IPS-18c (cell line): ENCODE results near the gene CAV3.

Source experiments
- H3K4me3 ChIP-seq: 2 replicates; pipeline ENCODE4 v1.7.0; 2013; ENCODE audit warnings: low read depth, mild to moderate bottlenecking, low read length, moderate library complexity; ENCODE audit not compliant: insufficient read depth
- H3K9me3 ChIP-seq: one replicate; pipeline ENCODE4 v1.6.1; 2013; ENCODE audit warnings: mild to moderate bottlenecking, low read length, moderate library complexity; ENCODE audit not compliant: control insufficient read depth, insufficient read depth

Gene CAV3

GRCh38 chr3:8773941-8774542, 40.4 kb downstream of the CAV3 start:
- no peak overlapping the region for H3K4me3 ChIP-seq
- no peaks in the 10 kb centered on the region for H3K9me3 ChIP-seq

- no peak overlapping the region for H3K4me3 ChIP-seq
- no peaks in the 10 kb centered on the region for H3K9me3 ChIP-seq
These were observed 41.6 kb downstream of the CAV3 start for GRCh38 chr3:8775181-8775580.

GRCh38 chr3:8775602-8776001, 42.0 kb downstream of the CAV3 start:
- H3K4me3 ChIP-seq: no peak overlapping the region
- H3K9me3 ChIP-seq: no peaks in the 10 kb centered on the region

GRCh38 chr3:8776406-8776805, 42.8 kb downstream of the CAV3 start:
- H3K9me3 ChIP-seq: no peaks in the 10 kb centered on the region

GRCh38 chr3:8777201-8777977, 43.8 kb downstream of the CAV3 start:
- H3K9me3 ChIP-seq: no peaks in the 10 kb centered on the region
- H3K4me3 ChIP-seq: no peak overlapping the region

More at GRCh38 chr3:8776406-8776805, 42.8 kb downstream of the CAV3 start:
- H3K4me3 ChIP-seq: no peak overlapping the region

GRCh38 chr3:8777978-8778267, 44.3 kb downstream of the CAV3 start:
- Histone ChIP-seq H3K9me3 (no peaks in the 10 kb centered on the region), H3K4me3 (no peak overlapping the region)

GRCh38 chr3:8778475-8778874, 44.9 kb downstream of the CAV3 start:
- Histone ChIP-seq H3K4me3 (no peak overlapping the region), H3K9me3 (no peaks in the 10 kb centered on the region)

GRCh38 chr3:8780279-8780678, 46.7 kb downstream of the CAV3 start:
- Histone ChIP-seq H3K4me3 (no peak overlapping the region), H3K9me3 (no peaks in the 10 kb centered on the region)

GRCh38 chr3:8784676-8785435, 51.3 kb downstream of the CAV3 start:
- Histone ChIP-seq H3K4me3 (no peak overlapping the region), H3K9me3 (no peaks in the 10 kb centered on the region)

GRCh38 chr3:8790529-8790928, 56.9 kb downstream of the CAV3 start:
- Histone ChIP-seq H3K4me3 (no peak overlapping the region), H3K9me3 (no peaks in the 10 kb centered on the region)

- no peaks in the 10 kb centered on the region for H3K9me3 ChIP-seq
- no peak overlapping the region for H3K4me3 ChIP-seq
These were observed 59.6 kb downstream of the CAV3 start for GRCh38 chr3:8793242-8793641.

GRCh38 chr3:8794247-8794646, 60.6 kb downstream of the CAV3 start:
- Histone ChIP-seq H3K4me3 (no peak overlapping the region), H3K9me3 (no peaks in the 10 kb centered on the region)
